GM19463 (cell line): ENCODE measurements around the gene EVI5.

Experiments
- ATAC-seq: cut with Tn5 transposase; IDR thresholded peaks from one replicate; pipeline ENCODE4 v1.9.1; 2021; ENCODE audit warnings: mild to moderate bottlenecking, moderate library complexity; ENCODE audit not compliant: unreplicated experiment

Gene EVI5

DNA sequence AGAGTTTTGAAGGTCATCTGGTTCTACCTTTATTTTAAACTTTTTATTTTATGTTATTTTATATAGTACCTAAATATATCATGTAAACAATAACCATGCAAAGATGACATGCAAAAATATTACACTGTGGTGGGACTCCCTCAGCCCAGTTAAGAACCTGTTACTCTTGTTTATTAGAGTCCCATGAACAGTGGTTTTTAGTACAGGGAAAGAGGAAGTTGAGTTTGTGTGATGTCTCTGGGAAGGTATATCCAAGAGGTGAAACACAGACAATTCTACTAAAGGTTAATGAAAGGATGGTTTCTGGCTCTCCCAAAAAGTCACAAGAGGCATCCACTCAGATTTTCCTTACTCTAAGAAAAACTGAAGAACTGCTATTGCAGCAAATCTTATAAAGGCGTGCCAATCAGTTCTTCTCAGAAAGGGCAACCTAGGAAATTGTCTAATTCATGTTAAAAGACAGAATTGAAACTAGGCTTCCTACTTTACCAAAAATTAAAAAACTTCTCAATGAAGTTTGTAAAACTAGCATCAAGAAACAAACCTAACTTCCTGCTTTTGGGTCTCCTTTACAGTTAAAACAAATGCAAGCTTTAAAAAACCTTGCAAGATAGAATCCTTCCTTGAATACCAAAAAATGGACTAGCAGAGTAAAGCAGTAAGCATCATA, 318.1 kb downstream of the EVI5 start:
- no peak for ATAC-seq

DNA sequence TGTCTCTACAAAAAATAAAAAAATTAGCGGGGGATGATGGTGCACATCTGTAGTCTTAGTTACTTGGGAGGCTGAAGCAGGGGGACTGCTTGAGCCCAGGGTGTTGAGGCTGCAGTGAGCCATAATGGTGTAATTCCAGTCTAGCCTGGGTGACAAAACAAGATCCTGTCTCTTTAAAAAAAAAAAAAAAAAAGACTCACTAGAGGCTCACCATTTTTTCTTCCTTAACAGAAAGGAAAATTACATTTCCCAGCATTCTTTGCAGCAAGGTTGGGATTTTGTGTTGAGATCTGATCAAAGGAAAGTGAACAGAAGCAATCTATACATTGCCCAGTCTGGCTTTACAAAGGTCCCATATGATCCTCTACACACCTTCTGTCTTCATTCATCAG, 319.7 kb downstream of the EVI5 start:
- no peak for ATAC-seq

DNA sequence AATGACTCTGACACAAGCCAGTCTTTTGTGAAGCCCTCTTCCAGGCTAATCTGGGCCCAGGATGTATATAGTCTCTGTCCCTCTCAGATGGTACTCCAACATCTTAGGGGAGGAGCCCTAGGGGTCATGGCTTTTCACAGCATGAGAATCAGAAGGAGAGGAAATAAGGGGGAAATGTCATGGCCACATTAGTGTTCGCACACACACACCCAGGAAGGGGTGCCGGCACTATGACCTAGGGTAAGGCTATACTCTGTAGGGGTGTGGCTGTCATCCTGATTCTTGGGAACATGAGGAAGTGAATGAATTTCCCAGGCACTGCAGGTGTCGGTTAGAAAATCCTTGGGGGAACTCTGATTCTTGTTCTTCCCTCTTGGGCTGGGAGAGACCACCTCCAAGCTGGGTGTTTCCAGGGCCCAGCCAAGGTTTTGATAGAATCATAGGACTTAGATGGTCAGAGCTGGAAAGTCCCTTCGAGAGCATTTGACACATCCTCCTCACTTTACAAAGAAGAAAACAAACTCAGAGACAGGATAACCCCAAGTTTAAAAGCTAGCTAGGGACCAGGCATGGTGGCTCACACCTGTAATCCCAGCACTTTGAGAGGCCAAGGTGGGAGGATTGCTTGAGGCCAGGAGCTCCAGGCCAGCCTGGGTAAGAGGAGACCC, 320.2 kb downstream of the EVI5 start:
- ATAC-seq = no peak

DNA sequence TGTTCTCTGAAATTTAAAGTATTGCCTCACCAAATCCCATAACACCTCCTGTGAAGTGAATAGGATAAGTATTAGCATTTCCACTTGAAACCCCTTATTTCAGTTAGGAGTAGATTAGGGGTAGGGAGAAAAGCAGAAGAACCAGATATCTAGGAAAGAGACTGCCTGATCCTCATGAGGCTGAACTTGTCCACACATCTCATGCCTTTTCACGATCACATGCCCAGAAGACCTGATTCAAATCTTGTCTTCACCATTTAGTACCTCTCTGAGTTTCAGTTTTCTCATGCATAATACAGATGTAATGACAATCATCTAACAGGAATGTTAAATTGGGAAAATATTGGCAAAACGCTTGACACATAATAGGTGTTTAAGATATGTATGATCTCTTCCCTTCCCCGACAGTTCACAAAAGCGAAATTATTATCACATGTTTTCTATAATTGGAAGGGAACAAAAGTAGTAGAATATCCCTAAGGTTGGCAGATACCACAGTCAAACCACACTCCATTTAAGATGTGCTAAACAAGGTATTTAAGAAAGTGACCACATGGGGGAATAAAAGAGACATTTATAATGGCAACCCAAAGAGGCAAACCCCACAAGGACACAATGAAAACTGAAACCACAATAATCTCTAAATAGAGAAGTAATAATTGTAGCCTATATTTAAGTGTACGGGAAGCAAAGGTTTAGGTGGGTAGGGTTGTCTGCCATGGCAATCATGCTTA, 323.4 kb downstream of the EVI5 start:
- ATAC-seq = peak; percentile 67

DNA sequence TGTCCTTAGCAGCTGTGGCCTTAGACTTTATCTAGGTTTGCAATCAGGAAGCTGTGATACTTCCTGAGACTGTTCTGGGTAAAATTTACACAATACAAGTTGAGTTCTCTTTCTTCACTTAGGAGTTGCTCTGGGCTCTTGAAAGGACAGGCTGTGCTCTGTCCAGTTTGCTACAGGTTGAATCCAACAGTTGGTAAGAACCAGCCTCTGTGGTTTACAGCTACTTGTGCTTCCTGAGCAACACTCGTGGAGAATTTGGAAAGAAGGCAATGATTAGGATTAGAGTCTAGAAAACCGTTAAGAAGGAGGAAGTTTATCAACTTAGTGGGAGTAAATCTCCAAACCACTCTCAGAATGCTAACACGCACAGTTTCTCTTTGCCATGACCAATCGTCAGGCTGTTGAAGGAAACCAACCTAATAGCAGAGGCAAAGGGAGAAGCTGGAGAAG, 325.0 kb downstream of the EVI5 start:
- no peak for ATAC-seq
